GM13976 (cell line): Measurements from ENCODE around the gene TSPAN32.

Experiments used
- DNase-seq: peaks from one replicate; pipeline ENCODE4 v3.0.0; 2012; ENCODE audit warnings: low spot score
- CTCF ChIP-seq: IDR thresholded peaks from 2 replicates; pipeline ENCODE4 v1.5.1; 2012; ENCODE audit warnings: borderline replicate concordance, mild to moderate bottlenecking; ENCODE audit not compliant: insufficient read depth; ENCODE audit errors: extremely low read depth, missing control alignments, control extremely low read depth
- in situ Hi-C: fragments of 300-500 bp; cut with MboI; formaldehyde crosslinking; loops from one replicate; pipeline ENCODE4 v1.12.0; 2022; ENCODE audit warnings: low sequenced_read_pairs, mixed read lengths, inconsistent platforms; ENCODE audit not compliant: unreplicated experiment

TSPAN32 gene

GRCh38 chr11:2287091-2287490, 14.7 kb upstream of the TSPAN32 start:
- in situ Hi-C loops = no loop called here
- no peak for TF ChIP-seq CTCF
- DNase-seq = no peak

GRCh38 chr11:2289350-2289749, 12.5 kb upstream of the TSPAN32 start:
- no peak for DNase-seq
- in situ Hi-C loops = no loop called here
- no peak for TF ChIP-seq CTCF

- in situ Hi-C loops = no loop called here
- no peak for DNase-seq
- no peak for TF ChIP-seq CTCF
Measured at GRCh38 chr11:2289859-2290258, 12.0 kb upstream of the TSPAN32 start.

GRCh38 chr11:2290351-2290841, 11.4 kb upstream of the TSPAN32 start:
- no peak for TF ChIP-seq CTCF
- DNase-seq = no peak

GRCh38 chr11:2293531-2293971, 8.3 kb upstream of the TSPAN32 start:
- no peak for TF ChIP-seq CTCF
- no peak for DNase-seq
- in situ Hi-C loops = no loop called here

More at GRCh38 chr11:2290351-2290841, 11.4 kb upstream of the TSPAN32 start:
- in situ Hi-C loops = no loop called here

- DNase-seq = no peak
- in situ Hi-C loops = no loop called here
Measured at GRCh38 chr11:2293984-2294925, 7.6 kb upstream of the TSPAN32 start.

More at GRCh38 chr11:2293984-2294925, 7.6 kb upstream of the TSPAN32 start:
- TF ChIP-seq CTCF = no peak
